Embryonic facial prominence (tissue), 1 donor: ENCODE results near the gene CTTN.
"Not testable (repeated sequence)": the region's sequence is repeated elsewhere in the genome, so short reads cannot be mapped to it uniquely, and the experiment has no call there.

Source experiments
- DNase-seq: peaks from one replicate; pipeline ENCODE4 v3.0.0-alpha.2; 2016; ENCODE audit errors: extremely low spot score

CTTN gene

GRCh38 chr11:70381350-70381749, 17.0 kb upstream of the CTTN start:
- DNase-seq: no peak

- DNase-seq: no peak
Observed at GRCh38 chr11:70381872-70382861, 16.2 kb upstream of the CTTN start.

GRCh38 chr11:70383664-70384565, 14.4 kb upstream of the CTTN start:
- no peak for DNase-seq

- DNase-seq: no peak
Observed at GRCh38 chr11:70384566-70385152, 13.7 kb upstream of the CTTN start.

- DNase-seq: no peak
Observed at GRCh38 chr11:70387564-70387963, 10.8 kb upstream of the CTTN start.

- DNase-seq: no peak
Observed at GRCh38 chr11:70389201-70389600, 9.1 kb upstream of the CTTN start.

GRCh38 chr11:70390882-70391281, 7.4 kb upstream of the CTTN start:
- DNase-seq: not testable (repeated sequence)

GRCh38 chr11:70394211-70394950, 3.9 kb upstream of the CTTN start:
- no peak for DNase-seq

- DNase-seq: no peak
Observed at GRCh38 chr11:70397336-70397982, 870 bp upstream of the CTTN start.

- no peak for DNase-seq
Observed at GRCh38 chr11:70398834-70399680, 728 bp downstream of the CTTN start.

- DNase-seq: no peak
Observed at GRCh38 chr11:70399681-70400112, 1.4 kb downstream of the CTTN start.

- DNase-seq: no peak
Observed at GRCh38 chr11:70400643-70401042, 2.3 kb downstream of the CTTN start.

- DNase-seq: no peak
Observed at GRCh38 chr11:70402016-70402415, 3.7 kb downstream of the CTTN start.

GRCh38 chr11:70402685-70403084, 4.4 kb downstream of the CTTN start:
- DNase-seq: no peak

GRCh38 chr11:70404244-70404643, 5.9 kb downstream of the CTTN start:
- no peak for DNase-seq

GRCh38 chr11:70405679-70406395, 7.5 kb downstream of the CTTN start:
- DNase-seq: no peak

- DNase-seq: no peak
Observed at GRCh38 chr11:70407121-70407520, 8.8 kb downstream of the CTTN start.

- DNase-seq: no peak
Observed at GRCh38 chr11:70407814-70408213, 9.5 kb downstream of the CTTN start.

- not testable (repeated sequence) for DNase-seq
Observed at GRCh38 chr11:70408326-70408725, 10.0 kb downstream of the CTTN start.
